Mucosa of rectum (tissue), 2 donors: ENCODE measurements around the gene CDAN1.
"Not testable (repeated sequence)": the region's sequence is repeated elsewhere in the genome, so short reads cannot be mapped to it uniquely, and the experiment has no call there.

Experiments used
- H3K27ac ChIP-seq, 2 donors: one replicate each; pipeline ENCODE4 v1.7.0; 2013; ENCODE audit warnings: inconsistent platforms in 2 of 2, low read depth in 2 of 2, low read length in 2 of 2
- H3K27me3 ChIP-seq, 2 donors: one replicate each; pipeline ENCODE4 v1.7.0; 2013; ENCODE audit warnings: low read length in 2 of 2; ENCODE audit not compliant: control insufficient read depth in 2 of 2, insufficient read depth in 2 of 2
- H3K36me3 ChIP-seq, 2 donors: one replicate each; pipeline ENCODE4 v1.7.0; 2013; ENCODE audit warnings: low read length in 2 of 2; ENCODE audit not compliant: control insufficient read depth in 2 of 2, insufficient read depth in 2 of 2
- H3K4me1 ChIP-seq, 2 donors: one replicate each; pipeline ENCODE4 v1.7.0; 2013; ENCODE audit warnings: low read length in 2 of 2, mild to moderate bottlenecking in 1 of 2; ENCODE audit not compliant: control insufficient read depth in 2 of 2, insufficient read depth in 2 of 2
- H3K4me3 ChIP-seq, 2 donors: one replicate each; pipeline ENCODE4 v1.7.0; 2013; ENCODE audit warnings: low read length in 2 of 2
- H3K9ac ChIP-seq, 2 donors: one replicate each; pipeline ENCODE4 v1.7.0; 2013; ENCODE audit warnings: low read length in 2 of 2, low read depth in 1 of 2, mild to moderate bottlenecking in 1 of 2
- H3K9me3 ChIP-seq, 2 donors: one replicate each; pipeline ENCODE4 v1.7.0; 2013; ENCODE audit warnings: low read length in 2 of 2; ENCODE audit not compliant: control insufficient read depth in 2 of 2
- donor health status: healthy.
- donor health status: Normal muscosa, but diverticular disease.

Gene CDAN1

DNA sequence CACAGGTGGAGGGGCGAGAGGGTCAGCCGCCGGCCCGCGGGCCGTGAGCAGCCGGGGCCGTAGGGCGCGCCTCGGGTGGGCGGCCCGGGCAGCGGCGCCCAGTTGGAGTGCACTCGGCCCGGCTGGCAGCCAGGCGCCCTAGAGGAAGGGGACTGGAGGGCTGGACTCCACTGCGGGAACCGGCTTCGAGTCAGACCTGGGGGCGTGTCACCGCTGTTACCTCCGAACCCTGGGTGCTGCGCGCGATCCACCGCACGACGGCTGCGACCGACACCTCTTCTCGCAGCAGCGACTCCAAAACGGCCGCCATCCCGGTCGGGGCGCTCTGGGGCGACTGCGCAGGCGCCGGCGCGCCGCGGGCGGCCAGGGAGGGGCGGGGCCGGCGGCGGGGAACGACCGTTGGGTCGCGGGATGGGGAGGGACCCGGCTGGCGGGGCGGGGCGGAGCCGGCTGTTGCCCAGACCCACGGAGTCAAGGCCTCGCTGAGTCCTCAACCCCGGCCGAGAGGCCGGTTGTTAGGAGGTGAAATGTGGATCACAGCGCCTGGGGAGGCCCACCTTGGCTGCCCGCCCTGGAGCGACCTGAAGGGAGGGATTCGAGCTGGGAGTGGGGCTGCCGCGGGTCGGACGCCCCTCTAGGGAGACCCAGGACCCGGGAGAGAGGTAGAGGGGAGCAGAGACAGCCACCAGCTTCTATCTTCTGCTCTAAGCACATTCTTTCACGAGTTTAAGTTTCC is at the start of gene CDAN1:
Gene CDAN1, minus strand, starts transcription at position 336 of the 736 bp plus-strand sequence. Its CDS starts 26 bp downstream, at position 310.
- Histone ChIP-seq H3K4me3 (peak within 1 kb of the TSS; percentile 82 to 96), H3K27ac (peak within 1 kb of the TSS; percentile 86 to 89), H3K9ac (peak within 1 kb of the TSS; percentile 89 to 92), H3K9me3 (no peaks in the 10 kb centered on the region), H3K36me3 (peaks cover 20 to 22% of the 10 kb centered on the region in 2 donors), H3K27me3 (no peaks in the 10 kb centered on the region), H3K4me1 (peaks cover 7 to 15% of the 10 kb centered on the region in 2 donors)

GRCh38 chr15:42785569-42785968 is 48.6 kb upstream of the CDAN1 start:
- no peaks in the 10 kb centered on the region for H3K9me3 ChIP-seq

DNA sequence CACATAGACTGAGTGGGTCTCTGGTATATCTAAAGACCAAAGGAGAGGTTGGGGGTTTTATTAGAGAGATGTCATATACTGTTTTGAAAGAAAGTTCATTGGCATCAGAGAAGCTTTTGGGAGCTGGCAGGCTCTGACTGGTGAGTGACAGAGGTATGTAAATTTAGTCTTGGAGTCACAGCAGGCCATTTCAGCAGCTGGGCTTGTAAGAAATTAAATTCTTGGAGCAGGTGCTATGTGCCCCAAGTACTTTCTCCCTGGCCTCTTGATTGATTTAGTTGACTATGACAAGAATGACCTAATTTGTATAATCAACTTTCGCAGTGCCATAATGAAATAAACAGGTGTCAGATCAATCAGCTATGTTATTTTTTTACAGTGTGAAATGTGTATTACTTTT is 47.8 kb upstream of the CDAN1 start:
- no peaks in the 10 kb centered on the region for H3K4me1 ChIP-seq
- peaks cover 0 to 3% of the 10 kb centered on the region in 2 donors for H3K36me3 ChIP-seq
- no peak overlapping the region for H3K9ac ChIP-seq
- H3K27me3 ChIP-seq = no peaks in the 10 kb centered on the region
- H3K27ac ChIP-seq = no peak overlapping the region
- H3K4me3 ChIP-seq = no peak overlapping the region
- H3K9me3 ChIP-seq = no peaks in the 10 kb centered on the region

More at GRCh38 chr15:42785569-42785968, 48.6 kb upstream of the CDAN1 start:
- no peak overlapping the region for H3K9ac ChIP-seq
- H3K27me3 ChIP-seq = no peaks in the 10 kb centered on the region
- H3K4me3 ChIP-seq = no peak overlapping the region
- no peak overlapping the region for H3K27ac ChIP-seq
- H3K36me3 ChIP-seq = peaks cover 0 to 3% of the 10 kb centered on the region in 2 donors
- no peaks in the 10 kb centered on the region for H3K4me1 ChIP-seq

GRCh38 chr15:42782716-42783115 is 45.8 kb upstream of the CDAN1 start:
- Histone ChIP-seq H3K9me3 (no peaks in the 10 kb centered on the region), H3K4me3 (no peak overlapping the region), H3K9ac (no peak overlapping the region), H3K27me3 (no peaks in the 10 kb centered on the region), H3K36me3 (peaks cover 0 to 3% of the 10 kb centered on the region in 2 donors), H3K4me1 (no peaks in the 10 kb centered on the region), H3K27ac (no peak overlapping the region)

GRCh38 chr15:42775416-42775815 is 38.5 kb upstream of the CDAN1 start:
- H3K4me3 ChIP-seq = no peak overlapping the region
- peaks cover 3 to 8% of the 10 kb centered on the region in 2 donors for H3K36me3 ChIP-seq
- H3K4me1 ChIP-seq = no peaks in the 10 kb centered on the region
- no peaks in the 10 kb centered on the region for H3K27me3 ChIP-seq
- no peaks in the 10 kb centered on the region for H3K9me3 ChIP-seq
- no peak overlapping the region for H3K9ac ChIP-seq
- H3K27ac ChIP-seq = no peak overlapping the region

DNA sequence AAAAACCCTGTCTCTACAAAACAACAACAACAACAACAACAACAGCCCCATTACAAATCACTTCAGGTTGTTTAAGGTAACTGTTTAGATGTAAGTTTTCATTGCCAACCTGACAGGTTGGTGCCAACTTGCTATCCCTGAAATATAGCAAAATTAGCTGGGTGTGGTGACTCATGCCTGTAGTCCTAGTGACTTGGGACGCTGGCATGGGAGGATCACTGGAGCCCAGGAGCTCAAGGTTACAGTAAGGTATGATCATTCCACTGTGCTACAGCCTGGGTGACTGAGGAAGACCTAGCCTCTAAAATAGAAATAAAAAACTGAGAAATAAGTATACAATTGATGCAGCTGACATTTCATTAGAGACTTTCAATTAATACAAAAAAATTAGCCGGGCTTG is 36.0 kb upstream of the CDAN1 start:
- H3K9ac ChIP-seq = no peak overlapping the region
- peaks cover 3 to 8% of the 10 kb centered on the region in 2 donors for H3K36me3 ChIP-seq
- H3K9me3 ChIP-seq = no peaks in the 10 kb centered on the region
- no peaks in the 10 kb centered on the region for H3K4me1 ChIP-seq
- H3K27ac ChIP-seq = no peak overlapping the region
- H3K27me3 ChIP-seq = no peaks in the 10 kb centered on the region
- H3K4me3 ChIP-seq = no peak overlapping the region

DNA sequence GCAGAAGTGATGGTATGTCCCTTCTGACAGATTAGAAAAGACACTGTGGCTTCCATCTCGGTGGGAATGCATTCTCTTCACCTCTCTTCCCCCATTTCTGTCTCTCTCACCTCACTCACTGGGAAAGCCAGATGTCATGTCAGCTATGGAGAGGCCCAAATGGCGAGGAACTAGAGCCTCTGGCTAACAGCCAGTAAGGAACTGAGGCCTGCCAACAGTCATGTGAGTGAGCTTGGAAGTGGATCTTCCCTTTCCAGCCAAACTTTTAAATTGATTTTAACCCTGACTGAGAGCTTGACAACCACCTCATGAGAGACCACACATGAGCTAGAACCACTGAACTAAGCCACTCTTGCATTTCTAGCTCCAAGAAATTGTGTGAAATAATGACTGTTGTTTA is 35.2 kb upstream of the CDAN1 start:
- no peak overlapping the region for H3K9ac ChIP-seq
- H3K27ac ChIP-seq = no peak overlapping the region
- no peaks in the 10 kb centered on the region for H3K27me3 ChIP-seq
- peaks cover 3 to 8% of the 10 kb centered on the region in 2 donors for H3K36me3 ChIP-seq
- H3K9me3 ChIP-seq = no peaks in the 10 kb centered on the region
- no peak overlapping the region for H3K4me3 ChIP-seq
- H3K4me1 ChIP-seq = no peaks in the 10 kb centered on the region

GRCh38 chr15:42766109-42766508 is 29.2 kb upstream of the CDAN1 start:
- not testable (repeated sequence) for H3K27ac ChIP-seq, H3K4me3 ChIP-seq, H3K36me3 ChIP-seq, H3K9ac ChIP-seq, H3K4me1 ChIP-seq, H3K9me3 ChIP-seq, H3K27me3 ChIP-seq

DNA sequence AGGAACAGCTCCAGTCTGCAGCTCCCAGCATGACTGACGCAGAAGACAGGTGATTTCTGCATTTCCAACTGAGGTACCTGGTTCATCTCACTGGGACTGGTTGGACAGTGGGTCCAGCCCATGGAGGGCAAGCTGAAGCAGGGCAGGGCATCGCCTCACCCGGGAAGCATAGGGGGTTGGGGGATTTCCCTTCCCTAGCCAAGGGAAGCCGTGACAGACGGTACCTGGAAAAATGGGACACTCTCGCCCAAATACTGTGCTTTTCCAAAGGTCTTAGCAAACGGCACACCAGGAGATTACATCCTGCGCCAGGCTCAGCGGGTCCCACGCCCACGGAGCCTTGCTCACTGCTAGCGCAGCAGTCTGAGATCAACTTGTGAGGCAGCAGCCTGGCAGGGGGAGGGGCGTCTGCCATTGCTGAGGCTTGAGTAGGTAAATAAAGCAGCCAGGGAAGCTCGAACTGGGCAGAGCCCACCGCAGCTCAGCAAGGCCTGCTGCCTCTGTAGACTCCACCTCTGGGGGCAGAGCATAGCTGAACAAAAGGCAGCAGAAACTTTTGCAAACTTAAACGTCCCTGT is 27.3 kb upstream of the CDAN1 start:
- H3K9me3 ChIP-seq, H3K36me3 ChIP-seq, H3K4me3 ChIP-seq, H3K27ac ChIP-seq, H3K27me3 ChIP-seq, H3K9ac ChIP-seq, H3K4me1 ChIP-seq: not testable (repeated sequence)

DNA sequence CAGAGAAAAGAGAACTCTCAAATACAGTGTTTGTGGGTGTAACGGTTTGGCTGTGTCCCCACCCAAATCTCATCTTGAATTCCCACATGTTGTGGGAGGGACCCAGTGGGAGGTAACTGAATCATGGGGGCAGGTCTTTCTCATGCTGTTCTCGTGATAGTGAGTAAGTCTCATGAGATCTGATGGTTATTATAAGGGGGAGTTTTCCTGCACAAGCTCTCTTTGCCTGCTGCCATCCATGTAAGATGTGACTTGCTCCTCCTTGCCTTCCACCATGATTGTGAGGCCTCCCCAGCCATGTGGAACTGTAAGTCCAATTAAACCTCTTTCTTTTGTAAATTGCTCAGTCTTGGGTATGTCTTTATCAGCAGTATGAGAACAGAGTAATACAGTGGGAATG is 24.9 kb upstream of the CDAN1 start:
- H3K4me3 ChIP-seq, H3K27me3 ChIP-seq, H3K9ac ChIP-seq, H3K36me3 ChIP-seq, H3K9me3 ChIP-seq, H3K4me1 ChIP-seq, H3K27ac ChIP-seq: not testable (repeated sequence)
